Measurements from ENCODE around the gene RRAS2.
"Not testable (repeated sequence)": the region's sequence is repeated elsewhere in the genome, so short reads cannot be mapped to it uniquely, and the experiment has no call there.

The RRAS2 gene

GRCh38 chr11:14358729-14359439 is at the start of gene RRAS2:
Gene RRAS2 (minus strand): TSS chr11:14359183. CDS start chr11:14358870, 313 bp downstream.
- in situ Hi-C loops (cut with HindIII; ENCODE audit: low sequenced_read_pairs), result no loop called here

- in situ Hi-C loops (cut with HindIII; ENCODE audit: low sequenced_read_pairs), result no loop called here
Measured at GRCh38 chr11:14408612-14409011, 49.6 kb upstream of the RRAS2 start.

GRCh38 chr11:14406116-14406515 is 47.1 kb upstream of the RRAS2 start:
- in situ Hi-C loops (cut with HindIII; ENCODE audit: low sequenced_read_pairs), result not testable (repeated sequence)

DNA sequence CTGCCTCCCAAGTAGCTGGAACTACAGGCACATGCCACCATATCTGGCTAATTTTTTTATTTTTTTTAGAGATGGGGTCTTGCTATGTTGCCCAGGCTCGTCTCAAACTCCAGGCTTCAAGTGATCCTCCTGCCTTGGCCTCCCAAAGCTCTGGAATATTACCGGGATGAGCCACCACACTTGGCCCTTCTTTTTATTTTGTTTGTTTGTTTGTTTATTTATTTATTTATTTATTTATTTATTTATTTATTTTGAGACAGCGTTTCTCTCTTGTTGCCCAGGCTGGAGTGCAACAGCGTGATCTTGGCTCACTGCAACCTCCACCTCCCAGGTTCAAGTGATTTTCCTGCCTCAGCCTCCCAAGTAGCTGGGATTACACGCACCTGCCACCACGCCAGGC is 44.5 kb upstream of the RRAS2 start:
- in situ Hi-C loops (cut with HindIII; ENCODE audit: low sequenced_read_pairs), result not testable (repeated sequence)

DNA sequence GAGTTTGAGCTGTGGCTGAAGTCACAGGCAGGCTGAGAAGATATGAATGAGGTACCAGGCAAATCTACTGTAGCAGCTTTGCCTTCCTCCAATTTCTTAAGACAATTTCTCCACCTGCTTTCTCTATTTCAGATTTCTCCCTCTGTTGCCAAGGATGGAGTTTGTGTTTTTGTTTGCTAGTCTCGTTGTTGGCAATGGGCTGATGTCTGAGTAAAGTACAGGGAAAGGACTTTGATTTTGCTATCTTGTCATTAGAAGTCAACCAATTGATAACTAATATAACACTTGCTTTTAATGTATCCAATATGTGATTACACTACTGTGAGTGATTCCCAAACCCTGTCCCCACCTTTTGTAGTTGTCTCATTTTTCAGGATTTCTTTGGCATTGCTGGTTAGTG is 40.1 kb upstream of the RRAS2 start:
- in situ Hi-C loops (cut with HindIII; ENCODE audit: low sequenced_read_pairs), result no loop called here

GRCh38 chr11:14396273-14396672 is 37.3 kb upstream of the RRAS2 start:
- in situ Hi-C loops (cut with HindIII; ENCODE audit: low sequenced_read_pairs), result no loop called here

DNA sequence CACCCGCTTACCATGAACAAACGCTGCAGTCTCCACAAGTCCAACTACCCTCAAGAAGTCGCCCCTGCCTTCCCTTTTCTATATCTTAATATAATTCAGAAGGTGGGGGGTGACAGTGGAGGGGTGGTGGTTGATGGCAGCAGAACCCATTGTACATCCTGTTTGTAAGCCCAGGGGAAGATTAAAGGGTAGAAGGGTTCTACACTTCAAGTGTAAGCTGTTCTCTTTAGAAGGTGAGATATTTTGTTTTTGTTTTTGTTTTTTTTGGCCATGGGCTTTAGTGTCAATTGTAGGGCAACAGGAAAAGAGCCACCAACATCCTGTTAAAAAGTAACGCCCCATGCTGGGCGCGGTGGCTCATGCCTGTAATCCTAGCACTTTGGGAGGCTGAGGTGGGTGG is 34.9 kb upstream of the RRAS2 start:
- in situ Hi-C loops (cut with HindIII; ENCODE audit: low sequenced_read_pairs), result no loop called here

DNA sequence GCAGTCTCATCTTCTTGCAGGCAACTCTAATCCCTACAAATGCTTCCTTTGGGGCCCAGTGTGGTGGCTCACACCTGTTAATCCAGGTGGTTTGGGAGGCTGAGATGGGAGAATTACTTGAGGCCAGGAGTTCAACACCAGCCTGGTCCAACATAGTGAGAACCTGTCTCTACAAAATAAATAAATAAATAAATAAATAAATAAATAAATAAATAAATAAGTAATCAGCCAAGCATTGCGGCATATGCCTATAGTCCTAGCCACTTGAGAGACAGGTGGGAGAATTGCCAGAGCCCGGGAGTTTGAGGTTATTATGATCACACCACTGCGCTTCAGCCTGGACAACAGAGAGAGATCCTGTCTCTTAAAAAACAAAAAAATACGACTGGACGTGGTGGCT is 34.1 kb upstream of the RRAS2 start:
- in situ Hi-C loops (cut with HindIII; ENCODE audit: low sequenced_read_pairs), result no loop called here

- in situ Hi-C loops (cut with HindIII; ENCODE audit: low sequenced_read_pairs), result no loop called here
Measured at GRCh38 chr11:14390669-14391068, 31.7 kb upstream of the RRAS2 start.

- in situ Hi-C loops (cut with HindIII; ENCODE audit: low sequenced_read_pairs), result no loop called here
Measured at GRCh38 chr11:14388352-14388751, 29.4 kb upstream of the RRAS2 start.

DNA sequence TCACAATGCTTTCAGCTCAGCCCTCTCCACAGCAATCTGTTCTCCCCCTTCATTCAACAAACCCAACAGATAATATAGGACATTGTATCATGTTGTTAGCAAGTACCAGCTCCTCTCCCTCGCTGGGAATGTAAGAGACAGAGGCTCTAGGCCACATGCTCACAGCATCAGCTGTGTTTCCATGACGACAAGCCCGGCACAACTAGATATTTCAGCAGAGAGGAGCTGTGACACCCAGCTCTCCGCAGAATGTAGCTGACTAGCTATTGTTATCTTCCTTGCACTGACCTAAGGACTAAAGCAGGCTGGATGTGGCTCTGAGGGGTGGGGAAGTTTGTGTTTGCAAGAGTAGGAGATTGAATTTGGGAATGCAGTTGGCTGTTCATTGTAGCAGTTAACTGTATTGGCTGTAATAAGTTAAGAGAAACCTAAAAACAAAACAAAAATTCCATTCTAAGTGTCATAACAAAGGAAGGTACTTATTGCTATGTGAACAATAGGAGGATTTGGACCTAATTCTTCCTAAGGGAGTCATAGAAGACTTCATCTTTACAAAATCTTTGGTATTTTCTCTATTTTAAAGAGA is 28.0 kb upstream of the RRAS2 start:
- in situ Hi-C loops (cut with HindIII; ENCODE audit: low sequenced_read_pairs), result no loop called here

GRCh38 chr11:14386081-14386480 is 27.1 kb upstream of the RRAS2 start:
- in situ Hi-C loops (cut with HindIII; ENCODE audit: low sequenced_read_pairs), result no loop called here

DNA sequence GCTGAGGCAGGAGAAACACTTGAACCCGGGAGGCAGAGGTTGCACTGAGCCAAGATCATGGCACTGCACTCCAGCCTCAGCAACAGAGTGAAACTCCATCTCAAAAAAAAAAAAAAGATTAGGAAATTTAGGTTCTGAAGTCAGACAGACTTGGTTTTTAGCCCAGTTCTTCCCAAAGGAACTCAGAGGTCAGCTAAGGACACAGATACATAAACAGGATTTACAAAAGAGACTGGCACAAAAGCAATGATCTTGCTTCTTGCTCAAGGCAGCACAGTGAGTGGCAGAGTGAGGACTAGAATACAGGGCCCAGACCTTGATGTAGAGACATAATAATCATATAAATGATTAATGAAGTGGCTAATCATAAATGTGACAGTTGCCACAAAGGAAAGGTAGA is 25.4 kb upstream of the RRAS2 start:
- in situ Hi-C loops (cut with HindIII; ENCODE audit: low sequenced_read_pairs), result no loop called here

DNA sequence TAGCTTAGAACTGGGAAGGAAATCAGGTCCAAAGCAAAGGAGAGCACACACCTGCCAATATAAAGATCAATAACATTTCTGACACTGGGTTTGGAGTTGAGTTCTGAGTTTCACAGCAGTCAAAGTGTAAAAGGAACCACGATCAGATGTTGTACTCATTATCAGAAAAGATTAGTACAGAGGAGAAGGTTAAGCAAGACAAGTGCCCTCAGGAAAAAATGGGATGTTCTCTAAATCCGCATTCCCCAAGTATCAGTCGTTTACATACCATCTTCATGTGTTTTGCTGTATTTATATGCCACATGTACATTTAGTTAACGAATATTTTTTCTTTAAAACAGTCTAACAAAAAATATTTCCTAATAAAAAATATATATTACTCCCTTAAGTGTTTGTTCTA is 23.0 kb upstream of the RRAS2 start:
- in situ Hi-C loops (cut with HindIII; ENCODE audit: low sequenced_read_pairs), result no loop called here

GRCh38 chr11:14380947-14381561 is 22.1 kb upstream of the RRAS2 start:
- in situ Hi-C loops (cut with HindIII; ENCODE audit: low sequenced_read_pairs), result no loop called here

DNA sequence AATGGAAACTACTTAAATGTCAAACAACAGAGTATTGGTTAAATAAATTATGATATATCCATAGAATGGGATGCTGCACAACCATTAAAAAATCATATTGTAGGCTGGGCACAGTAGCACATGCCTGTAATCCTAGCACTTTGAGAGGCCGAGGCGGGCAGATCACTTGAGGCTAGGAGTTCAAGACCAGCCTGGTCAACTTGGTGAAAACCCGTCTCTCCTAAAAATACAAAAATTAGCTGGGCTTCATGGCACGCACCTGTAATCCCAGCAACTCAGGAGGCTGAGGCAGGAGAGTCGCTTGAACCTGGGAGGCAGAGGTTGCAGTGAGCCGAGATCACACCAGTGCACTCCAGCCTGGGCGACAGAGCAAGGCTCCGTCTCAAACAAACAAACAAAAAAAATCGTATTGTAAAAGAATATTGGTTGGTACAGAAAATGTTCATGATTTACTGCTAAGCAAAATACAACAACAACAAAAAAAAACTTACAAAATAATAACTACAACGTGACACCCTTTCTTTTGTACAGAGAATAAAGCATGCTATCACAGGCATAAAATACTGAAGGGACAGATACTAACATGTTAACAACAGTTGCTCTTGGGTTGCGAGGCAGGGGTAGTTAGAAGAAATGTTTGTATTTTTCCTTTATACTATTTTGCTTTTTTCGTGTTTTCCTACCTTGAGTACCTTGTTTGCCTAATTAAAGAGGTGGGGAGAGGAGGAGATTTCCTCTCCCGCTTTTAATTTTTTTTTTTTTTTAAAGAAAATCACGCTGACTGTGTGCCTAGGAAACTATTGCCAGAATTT is 21.3 kb upstream of the RRAS2 start:
- in situ Hi-C loops (cut with HindIII; ENCODE audit: low sequenced_read_pairs), result no loop called here

- in situ Hi-C loops (cut with HindIII; ENCODE audit: low sequenced_read_pairs), result no loop called here
Measured at GRCh38 chr11:14378171-14378570, 19.2 kb upstream of the RRAS2 start.

GRCh38 chr11:14376920-14377319 is 17.9 kb upstream of the RRAS2 start:
- in situ Hi-C loops (cut with HindIII; ENCODE audit: low sequenced_read_pairs), result no loop called here

- in situ Hi-C loops (cut with HindIII; ENCODE audit: low sequenced_read_pairs), result no loop called here
Measured at GRCh38 chr11:14374922-14375830, 16.2 kb upstream of the RRAS2 start.

GRCh38 chr11:14373941-14374646 is 15.1 kb upstream of the RRAS2 start:
- in situ Hi-C loops (cut with HindIII; ENCODE audit: low sequenced_read_pairs), result no loop called here

All from DLD1 (cell line).